ENCODE measurements around the gene CSNK2A1.
"Not testable (repeated sequence)": the region's sequence is repeated elsewhere in the genome, so short reads cannot be mapped to it uniquely, and the experiment has no call there.

The CSNK2A1 gene

GRCh38 chr20:472137-472846 is 71.3 kb downstream of the CSNK2A1 start:
- no peak overlapping the region for H3K9ac ChIP-seq (ENCODE audit: low read length)
- no peak overlapping the region for H3K27ac ChIP-seq (ENCODE audit: low read depth, low read length)
- H3K4me1 ChIP-seq (ENCODE audit: control insufficient read depth, insufficient read depth, low read length) = no peaks in the 10 kb centered on the region
- H3K4me3 ChIP-seq (ENCODE audit: low read length) = no peak overlapping the region
- H3K27me3 ChIP-seq (ENCODE audit: control insufficient read depth, insufficient read depth, low read length) = no peaks in the 10 kb centered on the region
- no peaks in the 10 kb centered on the region for H3K36me3 ChIP-seq (ENCODE audit: control insufficient read depth, insufficient read depth, low read length)

- no peak overlapping the region for H3K27ac ChIP-seq (ENCODE audit: low read depth, low read length)
- no peaks in the 10 kb centered on the region for H3K27me3 ChIP-seq (ENCODE audit: control insufficient read depth, insufficient read depth, low read length)
- H3K4me1 ChIP-seq (ENCODE audit: control insufficient read depth, insufficient read depth, low read length) = no peaks in the 10 kb centered on the region
- no peaks in the 10 kb centered on the region for H3K36me3 ChIP-seq (ENCODE audit: control insufficient read depth, insufficient read depth, low read length)
- no peak overlapping the region for H3K4me3 ChIP-seq (ENCODE audit: low read length)
- no peak overlapping the region for H3K9ac ChIP-seq (ENCODE audit: low read length)
Measured at GRCh38 chr20:469746-470490, 73.7 kb downstream of the CSNK2A1 start.

- Histone ChIP-seq H3K36me3 (ENCODE audit: control insufficient read depth, insufficient read depth, low read length) (no peaks in the 10 kb centered on the region), H3K27me3 (ENCODE audit: control insufficient read depth, insufficient read depth, low read length) (no peaks in the 10 kb centered on the region), H3K9ac (ENCODE audit: low read length) (no peak overlapping the region), H3K27ac (ENCODE audit: low read depth, low read length) (no peak overlapping the region), H3K4me3 (ENCODE audit: low read length) (no peak overlapping the region), H3K4me1 (ENCODE audit: control insufficient read depth, insufficient read depth, low read length) (peaks cover 2% of the 10 kb centered on the region)
Measured at GRCh38 chr20:467755-468154, 75.8 kb downstream of the CSNK2A1 start.

GRCh38 chr20:462199-462991 is 81.2 kb downstream of the CSNK2A1 start, which contains the start of gene TBC1D20:
TSS of gene TBC1D20 (minus strand) at chr20:462533. CDS start at chr20:462405, 128 bp downstream.
- Histone ChIP-seq H3K4me1 (ENCODE audit: control insufficient read depth, insufficient read depth, low read length) (peaks cover 12% of the 10 kb centered on the region), H3K4me3 (ENCODE audit: low read length) (peak within 1 kb of the TSS; percentile 72), H3K27ac (ENCODE audit: low read depth, low read length) (peak within 1 kb of the TSS; percentile 86), H3K27me3 (ENCODE audit: control insufficient read depth, insufficient read depth, low read length) (no peaks in the 10 kb centered on the region), H3K9ac (ENCODE audit: low read length) (peak within 1 kb of the TSS; percentile 82), H3K36me3 (ENCODE audit: control insufficient read depth, insufficient read depth, low read length) (no peaks in the 10 kb centered on the region)

GRCh38 chr20:461254-462198 is 82.1 kb downstream of the CSNK2A1 start:
- Histone ChIP-seq H3K4me1 (ENCODE audit: control insufficient read depth, insufficient read depth, low read length) (peaks cover 12% of the 10 kb centered on the region), H3K27ac (ENCODE audit: low read depth, low read length) (peak overlapping the region; percentile 86)

GRCh38 chr20:460707-461106 is 82.9 kb downstream of the CSNK2A1 start:
- Histone ChIP-seq H3K36me3 (ENCODE audit: control insufficient read depth, insufficient read depth, low read length) (no peaks in the 10 kb centered on the region), H3K9ac (ENCODE audit: low read length) (no peak overlapping the region), H3K4me1 (ENCODE audit: control insufficient read depth, insufficient read depth, low read length) (peaks cover 12% of the 10 kb centered on the region), H3K27me3 (ENCODE audit: control insufficient read depth, insufficient read depth, low read length) (no peaks in the 10 kb centered on the region), H3K27ac (ENCODE audit: low read depth, low read length) (no peak overlapping the region), H3K4me3 (ENCODE audit: low read length) (peak overlapping the region; percentile 38)

More at GRCh38 chr20:461254-462198, 82.1 kb downstream of the CSNK2A1 start:
- H3K9ac ChIP-seq (ENCODE audit: low read length) = peak overlapping the region; percentile 72
- H3K36me3 ChIP-seq (ENCODE audit: control insufficient read depth, insufficient read depth, low read length) = no peaks in the 10 kb centered on the region
- H3K27me3 ChIP-seq (ENCODE audit: control insufficient read depth, insufficient read depth, low read length) = no peaks in the 10 kb centered on the region
- H3K4me3 ChIP-seq (ENCODE audit: low read length) = peak overlapping the region; percentile 66

DNA sequence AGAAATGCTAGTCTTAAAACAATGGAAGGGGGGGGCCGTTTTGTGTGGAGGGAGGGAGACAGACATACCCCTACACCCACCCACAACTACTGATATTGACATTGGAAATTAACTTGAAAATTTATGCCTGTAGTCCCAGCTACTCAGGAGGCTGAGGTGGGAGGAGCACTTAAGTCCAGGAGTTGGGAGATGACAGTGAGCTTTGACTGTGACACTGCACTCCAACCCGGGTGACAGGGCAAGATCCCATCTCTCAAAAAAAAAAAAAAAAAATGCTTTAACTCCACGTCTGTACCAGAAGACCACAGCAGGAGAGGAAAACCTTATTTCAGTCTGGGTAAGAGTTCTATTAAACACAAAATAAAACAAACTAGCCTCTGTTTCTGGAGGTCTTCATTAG is 83.4 kb downstream of the CSNK2A1 start:
- Histone ChIP-seq H3K27ac (ENCODE audit: low read depth, low read length) (no peak overlapping the region), H3K4me1 (ENCODE audit: control insufficient read depth, insufficient read depth, low read length) (peaks cover 12% of the 10 kb centered on the region), H3K27me3 (ENCODE audit: control insufficient read depth, insufficient read depth, low read length) (no peaks in the 10 kb centered on the region), H3K36me3 (ENCODE audit: control insufficient read depth, insufficient read depth, low read length) (no peaks in the 10 kb centered on the region), H3K9ac (ENCODE audit: low read length) (no peak overlapping the region), H3K4me3 (ENCODE audit: low read length) (no peak overlapping the region)

DNA sequence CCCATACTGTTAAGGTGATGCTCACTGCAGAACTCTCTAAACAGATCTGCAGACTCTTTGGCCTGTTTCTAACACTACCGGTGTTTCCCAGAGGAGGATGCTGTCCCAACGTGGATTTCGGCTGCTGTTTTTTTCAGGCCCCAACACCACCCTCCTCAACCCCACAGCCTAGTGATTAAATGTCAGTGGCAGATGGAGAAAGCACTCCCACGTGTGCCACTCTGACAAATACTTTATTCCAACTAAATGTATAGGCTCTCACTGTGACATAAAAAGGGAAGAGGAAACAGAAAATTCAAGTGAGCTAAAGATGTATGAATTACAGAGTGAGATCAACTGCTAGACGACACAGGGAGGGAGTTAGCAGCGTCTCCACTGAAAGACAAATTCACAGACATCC is 84.8 kb downstream of the CSNK2A1 start:
- Histone ChIP-seq H3K36me3 (ENCODE audit: control insufficient read depth, insufficient read depth, low read length) (no peaks in the 10 kb centered on the region), H3K27me3 (ENCODE audit: control insufficient read depth, insufficient read depth, low read length) (no peaks in the 10 kb centered on the region), H3K27ac (ENCODE audit: low read depth, low read length) (no peak overlapping the region), H3K4me1 (ENCODE audit: control insufficient read depth, insufficient read depth, low read length) (peaks cover 12% of the 10 kb centered on the region), H3K9ac (ENCODE audit: low read length) (no peak overlapping the region), H3K4me3 (ENCODE audit: low read length) (no peak overlapping the region)

DNA sequence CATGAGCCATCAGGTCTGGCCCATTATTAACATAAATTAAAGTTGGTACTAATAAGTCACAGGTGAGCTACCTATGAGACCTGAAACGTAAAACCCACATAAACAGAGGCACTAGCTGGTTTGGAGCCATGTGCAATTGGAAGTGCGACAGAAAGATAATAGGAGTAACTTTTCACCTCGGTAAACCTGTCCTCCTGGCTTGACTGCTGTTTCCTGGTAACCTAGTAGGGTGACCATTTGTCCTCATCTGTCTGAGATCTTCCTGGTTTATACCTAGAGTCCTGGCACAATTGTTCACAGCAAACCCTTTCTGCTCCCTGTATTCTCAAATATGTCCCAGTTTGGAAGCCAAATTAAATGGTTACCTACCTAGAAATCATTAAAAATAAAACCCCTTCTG is 88.6 kb downstream of the CSNK2A1 start:
- Histone ChIP-seq H3K36me3 (ENCODE audit: control insufficient read depth, insufficient read depth, low read length) (no peaks in the 10 kb centered on the region), H3K4me3 (ENCODE audit: low read length) (no peak overlapping the region), H3K9ac (ENCODE audit: low read length) (no peak overlapping the region), H3K27me3 (ENCODE audit: control insufficient read depth, insufficient read depth, low read length) (no peaks in the 10 kb centered on the region), H3K4me1 (ENCODE audit: control insufficient read depth, insufficient read depth, low read length) (peaks cover 2% of the 10 kb centered on the region), H3K27ac (ENCODE audit: low read depth, low read length) (no peak overlapping the region)

DNA sequence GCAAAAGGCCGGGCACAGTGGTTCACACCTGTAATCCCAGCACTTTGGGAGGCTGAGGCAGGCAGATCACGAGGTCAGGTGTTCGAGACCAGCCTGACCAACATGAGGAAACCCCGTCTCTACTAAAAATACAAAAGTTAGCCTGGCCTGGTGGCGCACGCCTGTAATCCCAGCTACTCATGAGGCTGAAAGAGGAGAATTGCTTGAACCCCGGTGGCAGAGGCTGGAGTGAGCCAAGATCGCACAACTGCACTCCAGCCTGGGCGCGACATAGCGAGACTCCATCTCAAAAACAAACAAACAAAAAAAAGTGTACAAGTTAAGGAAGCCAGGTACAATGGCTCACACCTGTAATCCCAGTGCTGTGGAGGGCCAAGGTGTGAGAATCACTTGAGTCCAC is 91.6 kb downstream of the CSNK2A1 start:
- not testable (repeated sequence) for H3K9ac ChIP-seq (ENCODE audit: low read length); H3K27ac ChIP-seq (ENCODE audit: low read depth, low read length); H3K4me1 ChIP-seq (ENCODE audit: control insufficient read depth, insufficient read depth, low read length); H3K27me3 ChIP-seq (ENCODE audit: control insufficient read depth, insufficient read depth, low read length); H3K36me3 ChIP-seq (ENCODE audit: control insufficient read depth, insufficient read depth, low read length); H3K4me3 ChIP-seq (ENCODE audit: low read length)

DNA sequence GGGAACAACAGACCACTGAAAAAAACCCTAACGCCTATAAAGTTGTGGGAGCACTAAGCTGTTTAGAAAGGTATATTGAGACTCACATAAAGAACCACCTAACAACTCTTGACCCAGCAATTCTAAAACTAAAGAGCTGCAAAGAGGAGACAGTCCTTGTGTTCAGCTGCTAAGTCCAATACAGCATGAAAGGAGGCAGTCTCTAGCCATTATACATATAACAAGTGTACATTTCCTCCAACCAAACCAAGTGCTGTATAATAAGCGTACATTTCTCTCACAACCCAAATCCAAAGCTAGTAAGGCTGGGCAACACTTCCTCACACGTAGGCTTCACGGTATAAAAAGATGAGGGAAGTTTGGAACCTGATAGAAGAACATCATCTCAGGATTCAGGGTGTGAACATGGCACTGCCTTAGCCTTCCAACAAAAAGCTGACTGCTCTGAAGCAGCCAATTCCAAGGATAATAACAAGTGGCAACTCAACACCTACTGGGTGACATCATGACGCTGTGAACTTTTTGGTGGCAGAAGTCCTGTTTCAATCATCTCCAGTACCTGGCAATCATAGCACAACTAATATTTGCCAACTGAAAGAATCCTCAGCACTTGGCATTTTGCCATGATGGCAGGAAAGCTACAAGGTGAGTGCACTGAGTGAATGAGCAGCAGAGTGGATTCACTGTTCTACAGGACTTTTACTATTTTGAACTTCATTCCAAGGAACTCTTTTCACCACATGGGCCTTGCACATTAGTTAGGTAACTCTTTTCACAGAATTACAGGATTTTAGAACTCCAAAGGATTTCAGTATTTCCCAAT is 97.9 kb downstream of the CSNK2A1 start:
- H3K27ac ChIP-seq (ENCODE audit: low read depth, low read length) = no peak overlapping the region

More for the DNA sequence above, 97.9 kb downstream of the CSNK2A1 start:
- Histone ChIP-seq H3K9ac (ENCODE audit: low read length) (no peak overlapping the region), H3K36me3 (ENCODE audit: control insufficient read depth, insufficient read depth, low read length) (peaks cover 16% of the 10 kb centered on the region), H3K4me3 (ENCODE audit: low read length) (no peak overlapping the region), H3K27me3 (ENCODE audit: control insufficient read depth, insufficient read depth, low read length) (no peaks in the 10 kb centered on the region), H3K4me1 (ENCODE audit: control insufficient read depth, insufficient read depth, low read length) (no peaks in the 10 kb centered on the region)
